K562 (cell line): ENCODE results near the gene IL21. TPM values are rescaled to one million over a fixed set of nuclear protein-coding genes. Genes with fewer than 3 reads are reported as not detected.

Experiments used
- ATAC-seq: fragments of 200-7000 bp; cut with Tn5 transposase; 3 replicates; pipeline ENCODE4 v1.9.1; 2020; ENCODE audit warnings: moderate library complexity
- BruUV-seq: library from RNA; stranded (reverse); fragments of 400-500 nt; replicated peaks from 2 replicates; lab custom pipeline; 2021; lab: Mats Ljungman, UMichigan
- CTCF ChIA-PET: fragments of 300-600 bp; formaldehyde crosslinking; extraction: SDS; loops from one replicate; lab custom pipeline; 2021; ENCODE audit warnings: low intra/inter-chr PET ratio; lab: Yijun Ruan, JAX
- POLR2A ChIA-PET: fragments of 300-600, 350-650 bp; sonication (Branson Sonifier 250); formaldehyde crosslinking; extraction: SDS; loops from one replicate; lab custom pipeline; 2021; ENCODE audit warnings: antibody characterized with exemption, inconsistent platforms; lab: Yijun Ruan, JAX
- DNase-seq, 4 experiments: peaks; one replicate each; pipeline versions ENCODE4 v3.0.0 to v3.0.0-alpha.2; 2011 to 2018; ENCODE audit warnings: low spot score in 3 of 4, mixed read lengths in 3 of 4; ENCODE audit errors: extremely low read depth in 1 of 4
- FAIRE-seq: peaks from 2 replicates; lab custom pipeline; 2011; peaks lifted over from hg19 to GRCh38; lab: Jason Lieb, UNC
- H2AFZ ChIP-seq: 2 replicates; pipeline ENCODE4 v1.6.0; 2011; ENCODE audit warnings: low read depth, low read length, control low read depth, inconsistent platforms
- H3K27ac ChIP-seq: fragments of 200-600 bp; 3 replicates; pipeline ENCODE4 v1.8.0; 2011; ENCODE audit warnings: low read depth, mild to moderate bottlenecking, control low read depth, inconsistent platforms, low read length, moderate library complexity, mixed read lengths; ENCODE audit errors: extremely low read depth
- H3K27me3 ChIP-seq, 2 experiments: fragments of 300-600 bp in 1 of 2; 2 replicates in 1 of 2; 3 replicates in 1 of 2; pipeline versions ENCODE4 v1.6.0 to v1.8.0; 2011; ENCODE audit warnings: inconsistent platforms in 2 of 2, low read length in 2 of 2, mild to moderate bottlenecking in 1 of 2, mixed read lengths in 1 of 2, moderate library complexity in 1 of 2; ENCODE audit not compliant: control insufficient read depth in 2 of 2, insufficient read depth in 2 of 2
- H3K36me3 ChIP-seq: fragments of 300-600 bp; 3 replicates; pipeline ENCODE4 v1.8.0; 2011; ENCODE audit warnings: mild to moderate bottlenecking, low read length, inconsistent platforms; ENCODE audit not compliant: control insufficient read depth, insufficient read depth
- H3K4me1 ChIP-seq, 2 experiments: fragments of 200-600 bp in 1 of 2; replicated peaks in 1 of 2; 2 replicates in 1 of 2; 3 replicates in 1 of 2; pipeline versions ENCODE4 v1.5.1 to v1.8.0; 2011; ENCODE audit warnings: inconsistent platforms in 2 of 2, low read length in 2 of 2, mild to moderate bottlenecking in 1 of 2, mixed read lengths in 1 of 2, moderate library complexity in 1 of 2; ENCODE audit not compliant: control insufficient read depth in 2 of 2, insufficient read depth in 2 of 2
- H3K4me2 ChIP-seq: 2 replicates; pipeline ENCODE4 v1.6.1; 2011; ENCODE audit warnings: low read length, control low read depth, inconsistent platforms, mixed read lengths; ENCODE audit not compliant: insufficient read depth
- H3K4me3 ChIP-seq: fragments of 200-600 bp; sonication (generic), shearing (Covaris generic); 2 replicates; pipeline ENCODE4 v1.5.1; 2016; ENCODE audit warnings: control low read depth, inconsistent platforms
- H3K79me2 ChIP-seq: fragments of 200-600 bp; 3 replicates; pipeline ENCODE4 v1.8.0; 2011; ENCODE audit warnings: low read length, inconsistent platforms; ENCODE audit not compliant: control insufficient read depth, insufficient read depth
- H3K9ac ChIP-seq, 2 experiments: 2 replicates each; pipeline versions ENCODE4 v1.6.0 to v1.6.1; 2011; ENCODE audit warnings: low read depth in 2 of 2, low read length in 2 of 2, control low read depth in 1 of 2, inconsistent platforms in 1 of 2, mild to moderate bottlenecking in 1 of 2, mixed read lengths in 1 of 2; ENCODE audit not compliant: insufficient read depth in 1 of 2
- H3K9me1 ChIP-seq: one replicate; pipeline ENCODE4 v1.6.0; 2011; ENCODE audit warnings: inconsistent platforms, mild to moderate bottlenecking, low read length, moderate library complexity; ENCODE audit not compliant: control insufficient read depth, insufficient read depth
- H3K9me3 ChIP-seq: replicated peaks from 2 replicates; pipeline ENCODE4 v1.5.1; 2011; ENCODE audit warnings: low read depth, low read length, inconsistent platforms; ENCODE audit not compliant: control insufficient read depth, insufficient read depth
- H4K20me1 ChIP-seq: replicated peaks from 2 replicates; pipeline ENCODE4 v1.6.1; 2011; ENCODE audit warnings: low read length, inconsistent platforms, mixed read lengths; ENCODE audit not compliant: control insufficient read depth, insufficient read depth
- CBFB ChIP-seq: sonication (generic); formaldehyde crosslinking; IDR thresholded peaks from 2 replicates; pipeline ENCODE4 v1.4.0; 2020; ENCODE audit warnings: mild to moderate bottlenecking, missing genetic modification reagents
- CHD4 ChIP-seq: fragments of 200-600 bp; sonication (generic); IDR thresholded peaks from 3 replicates; pipeline ENCODE4 v1.6.1; 2012; ENCODE audit warnings: low read depth, mild to moderate bottlenecking, mixed read lengths, low read length, inconsistent platforms; ENCODE audit not compliant: insufficient read depth, insufficient replicate concordance, poor library complexity, severe bottlenecking
- E2F8 ChIP-seq: fragments of 450-650 bp; IDR thresholded peaks from 2 replicates; pipeline ENCODE4 v1.7.1; 2018; ENCODE audit warnings: mild to moderate bottlenecking, low read depth; ENCODE audit not compliant: partially characterized antibody
- FOXK2 ChIP-seq, 2 experiments: fragments of 450-650 bp; IDR thresholded peaks in 1 of 2; conservative IDR thresholded peaks in 1 of 2; 2 replicates each; pipeline ENCODE4 v1.6.1; 2016; ENCODE audit warnings: low read depth in 2 of 2, mild to moderate bottlenecking in 1 of 2
- MEIS2 ChIP-seq: fragments of 450-650 bp; IDR thresholded peaks from 2 replicates; pipeline ENCODE4 v1.6.1; 2014; ENCODE audit warnings: mild to moderate bottlenecking; ENCODE audit not compliant: partially characterized antibody
- NBN ChIP-seq: fragments of 450-650 bp; IDR thresholded peaks from 2 replicates; pipeline ENCODE4 v1.6.1; 2016; ENCODE audit warnings: low read depth, mild to moderate bottlenecking
- NFXL1 ChIP-seq: fragments of 450-650 bp; formaldehyde crosslinking; IDR thresholded peaks from 2 replicates; pipeline ENCODE4 v1.4.0; 2021; ENCODE audit warnings: mild to moderate bottlenecking
- ZNF23 ChIP-seq: fragments of 250-450 bp; sonication (Bioruptor Pico); IDR thresholded peaks from 2 replicates; pipeline ENCODE4 v1.4.0; 2020; ENCODE audit warnings: mild to moderate bottlenecking
- WGBS: fragments of 100-300 bp; shearing (Covaris generic); methylation state at CpG from one replicate; pipeline ENCODE4 v1.1.6; 2016; ENCODE audit warnings: low coverage, mixed read lengths; ENCODE audit not compliant: insufficient coverage; ENCODE audit errors: missing lambda C conversion rate; 5-methylcytosine and 5-hydroxymethylcytosine counted together
- in situ Hi-C: fragments of 300-500 bp; cut with MboI; formaldehyde crosslinking; loops from 4 replicates; pipeline ENCODE4 v1.15.0; 2018; ENCODE audit warnings: inconsistent platforms, mixed read lengths
- intact Hi-C: fragments of 100-400 bp; cut with micrococcal nuclease; formaldehyde crosslinking; loops from 2 replicates; pipeline ENCODE4 v1.14.2; 2022
- polyA plus RNA-seq, 8 experiments: library from polyadenylated mRNA; depleted of rRNA in 4 of 8; stranded (reverse) in 5 of 8; unstranded in 3 of 8; fragments of >200 nt; fragmentation: Nextera tagmentation in 2 of 8; fragmentation: Illumina TruSeq in 1 of 8; extraction: Ambion mirVana in 2 of 8; extraction: Trizol in 1 of 8; gene quantifications; 2 replicates each; pipeline versions ENCODE4 v1.2.1 to v1.2.3, GENCODE V29; 2011 to 2014; ENCODE audit warnings: inconsistent platforms in 1 of 8, missing spikeins in 1 of 8
- total RNA-seq, 7 experiments: library from RNA; depleted of rRNA in 6 of 7; stranded (reverse); fragments of >200 nt in 6 of 7; fragmentation: Illumina TruSeq in 2 of 7; extraction: Trizol in 2 of 7; gene quantifications; 2 replicates each; pipeline versions ENCODE4 v1.2.1 to v1.2.3, GENCODE V29; 2011 to 2021; ENCODE audit warnings: low replicate concordance in 1 of 7

IL21 gene
- total and polyA plus RNA-seq, 9 of the 15 experiments (the other 6 are each of a cell fraction or from before 2014, with no cell fraction given): not detected

- Histone ChIP-seq H3K9me3 (no peaks in the 10 kb centered on the region), H4K20me1 (no peaks in the 10 kb centered on the region), H2AFZ (no peak overlapping the region), H3K79me2 (no peaks in the 10 kb centered on the region), H3K9ac (no peak overlapping the region), H3K4me1 (no peaks in the 10 kb centered on the region), H3K4me3 (no peak overlapping the region), H3K27ac (no peak overlapping the region), H3K9me1 (no peaks in the 10 kb centered on the region), H3K36me3 (no peaks in the 10 kb centered on the region), H3K4me2 (no peak overlapping the region), H3K27me3 (peaks cover under 1 to 2% of the 10 kb centered on the region in 2 experiments; a peak in 1 of 5 replicates)
- intact Hi-C loops (no loop called here), in situ Hi-C loops (no loop called here)
- DNase-seq (no peak), FAIRE-seq (no peak), ATAC-seq (no peak)
- ChIA-PET CTCF (no interaction called here), POLR2A (no interaction called here)
- 12% methylated on average over 3 of the region's 3 CpGs for WGBS
- TF ChIP-seq MEIS2 (peak; percentile 7), NBN (no peak)
- no TSS peak for BruUV-seq
Measured at GRCh38 chr4:122647656-122648055, 26.8 kb upstream of the IL21 start.

GRCh38 chr4:122643257-122643656 is 22.4 kb upstream of the IL21 start:
- CTCF ChIA-PET: no interaction called here
- no peaks in the 10 kb centered on the region for H4K20me1 ChIP-seq
- in situ Hi-C loops (no loop called here), intact Hi-C loops (no loop called here)
- H3K9me1 ChIP-seq: no peaks in the 10 kb centered on the region
- no peak overlapping the region for H3K9ac ChIP-seq
- ATAC-seq (no peak; the same call in 2 of the 3 replicates), DNase-seq (no peak), FAIRE-seq (no peak)
- BruUV-seq: no TSS peak
- POLR2A ChIA-PET: no interaction called here
- TF ChIP-seq FOXK2 (conservative IDR thresholded peaks at IDR 0.05 in 1 of 2, IDR thresholded peaks at IDR 0.05 in 1 of 2; ENCODE audit: low read depth in 2 of 2): no peak
- TF ChIP-seq NFXL1 (CRISPR knock-in tag): no peak
- no peak for TF ChIP-seq ZNF23
- no peak for TF ChIP-seq CHD4
- no peak for TF ChIP-seq CBFB (CRISPR knock-in tag)
- TF ChIP-seq E2F8: no peak
- 10% methylated on average over 2 of the region's 2 CpGs for WGBS
- no peaks in the 10 kb centered on the region for H3K9me3 ChIP-seq
- no peak overlapping the region for H3K4me2 ChIP-seq
- H2AFZ ChIP-seq: no peak overlapping the region
- H3K4me3 ChIP-seq: no peak overlapping the region
- peaks cover 2 to 4% of the 10 kb centered on the region in 2 experiments; a peak in 3 of 5 replicates for H3K27me3 ChIP-seq
- no peaks in the 10 kb centered on the region for H3K4me1 ChIP-seq
- H3K27ac ChIP-seq: no peak overlapping the region
- H3K79me2 ChIP-seq: no peaks in the 10 kb centered on the region
- H3K36me3 ChIP-seq: no peaks in the 10 kb centered on the region
